Activated T-helper 2 cell treated with anti-CD3 and anti-CD28 coated beads, Interferon-gamma antibody, Interleukin-2, Interleukin-4, amounts not matched to agents 10 μg/mL and 5 μg/mL and 100 μg/mL, durations not matched to agents 14 hours and 24 hours and 36 hours (primary cell): Measurements from ENCODE around the gene GPSM1. TPM values are rescaled to one million over a fixed set of nuclear protein-coding genes. Genes with fewer than 3 reads are reported as not detected.
A peak's percentile ranks its signal among the peaks of the same experiment; 100 is the strongest.

Experiments
- DNase-seq: peaks from one replicate; pipeline ENCODE4 v3.0.0; 2021; ENCODE audit warnings: low spot score
- H3K27ac Mint-ChIP-seq: one replicate; pipeline ENCODE4 v1.8.0; 2021; ENCODE audit warnings: mixed read lengths
- H3K27me3 Mint-ChIP-seq: one replicate; pipeline ENCODE4 v1.8.0; 2021; ENCODE audit warnings: low read depth, mixed read lengths
- H3K36me3 Mint-ChIP-seq: one replicate; pipeline ENCODE4 v1.8.0; 2021; ENCODE audit warnings: low read depth, mixed read lengths
- H3K4me1 Mint-ChIP-seq: one replicate; pipeline ENCODE4 v1.8.0; 2021; ENCODE audit warnings: low read depth, mixed read lengths
- H3K4me3 Mint-ChIP-seq: one replicate; pipeline ENCODE4 v1.8.0; 2021; ENCODE audit warnings: low read depth, mild to moderate bottlenecking, moderate library complexity, mixed read lengths
- H3K9me3 Mint-ChIP-seq: one replicate; pipeline ENCODE4 v1.8.0; 2021; ENCODE audit warnings: mixed read lengths
- intact Hi-C: fragments of 100-400 bp; cut with micrococcal nuclease; formaldehyde crosslinking; loops from one replicate; pipeline ENCODE4 v1.15.1; 2023
- total RNA-seq: library from RNA; stranded (reverse); gene quantifications from 2 replicates; pipeline ENCODE4 v1.2.3, GENCODE V29; 2022

Gene GPSM1
- total RNA-seq, 1 donor from 2014 or later, result 25.8 TPM

- Mint-ChIP-seq H3K4me1 (peaks cover 19% of the 10 kb centered on the region), H3K27me3 (no peaks in the 10 kb centered on the region), H3K4me3 (no peak overlapping the region), H3K27ac (no peak overlapping the region), H3K36me3 (peaks cover 74% of the 10 kb centered on the region), H3K9me3 (no peaks in the 10 kb centered on the region)
- DNase-seq, result no peak
- intact Hi-C loops, result no loop called here
Measured at GRCh38 chr9:136386018-136386417, 58.7 kb downstream of the GPSM1 start.

- Mint-ChIP-seq H3K27ac (no peak overlapping the region), H3K36me3 (peaks cover 79% of the 10 kb centered on the region), H3K4me3 (no peak overlapping the region), H3K4me1 (peaks cover 19% of the 10 kb centered on the region), H3K27me3 (no peaks in the 10 kb centered on the region), H3K9me3 (no peaks in the 10 kb centered on the region)
- intact Hi-C loops, result no loop called here
- DNase-seq, result no peak
Measured at GRCh38 chr9:136387217-136387616, 59.9 kb downstream of the GPSM1 start.

DNA sequence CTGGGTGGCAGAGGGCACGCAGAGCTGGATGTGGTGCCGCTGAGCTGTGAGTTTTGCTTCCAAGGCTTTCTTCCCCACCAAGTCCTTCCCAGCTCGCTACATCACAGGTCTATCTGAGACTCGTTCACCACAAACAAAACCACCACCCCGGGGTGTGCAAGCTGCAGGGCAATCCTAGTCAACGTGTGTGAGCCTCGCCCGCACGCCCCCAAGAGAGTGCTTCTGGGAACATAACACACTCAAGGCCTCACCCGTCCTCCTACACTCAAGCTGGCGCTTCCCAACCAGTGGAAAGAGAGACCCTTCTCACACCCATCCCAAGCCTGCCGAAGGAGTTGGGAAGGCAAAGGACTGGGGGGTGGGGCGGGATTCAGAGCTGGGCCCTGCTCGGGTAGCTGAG is 62.1 kb downstream of the GPSM1 start:
- H3K4me1 Mint-ChIP-seq, result peaks cover 18% of the 10 kb centered on the region
- no peaks in the 10 kb centered on the region for H3K9me3 Mint-ChIP-seq
- H3K27ac Mint-ChIP-seq, result no peak overlapping the region
- peaks cover 69% of the 10 kb centered on the region for H3K36me3 Mint-ChIP-seq
- no peaks in the 10 kb centered on the region for H3K27me3 Mint-ChIP-seq
- no peak overlapping the region for H3K4me3 Mint-ChIP-seq
- intact Hi-C loops, result no loop called here
- no peak for DNase-seq

- Mint-ChIP-seq H3K27me3 (no peaks in the 10 kb centered on the region), H3K9me3 (no peaks in the 10 kb centered on the region), H3K36me3 (peaks cover 65% of the 10 kb centered on the region), H3K27ac (no peak overlapping the region), H3K4me1 (peaks cover 2% of the 10 kb centered on the region), H3K4me3 (no peak overlapping the region)
- DNase-seq, result no peak
- intact Hi-C loops, result no loop called here
Measured at GRCh38 chr9:136391737-136392537, 64.6 kb downstream of the GPSM1 start.

DNA sequence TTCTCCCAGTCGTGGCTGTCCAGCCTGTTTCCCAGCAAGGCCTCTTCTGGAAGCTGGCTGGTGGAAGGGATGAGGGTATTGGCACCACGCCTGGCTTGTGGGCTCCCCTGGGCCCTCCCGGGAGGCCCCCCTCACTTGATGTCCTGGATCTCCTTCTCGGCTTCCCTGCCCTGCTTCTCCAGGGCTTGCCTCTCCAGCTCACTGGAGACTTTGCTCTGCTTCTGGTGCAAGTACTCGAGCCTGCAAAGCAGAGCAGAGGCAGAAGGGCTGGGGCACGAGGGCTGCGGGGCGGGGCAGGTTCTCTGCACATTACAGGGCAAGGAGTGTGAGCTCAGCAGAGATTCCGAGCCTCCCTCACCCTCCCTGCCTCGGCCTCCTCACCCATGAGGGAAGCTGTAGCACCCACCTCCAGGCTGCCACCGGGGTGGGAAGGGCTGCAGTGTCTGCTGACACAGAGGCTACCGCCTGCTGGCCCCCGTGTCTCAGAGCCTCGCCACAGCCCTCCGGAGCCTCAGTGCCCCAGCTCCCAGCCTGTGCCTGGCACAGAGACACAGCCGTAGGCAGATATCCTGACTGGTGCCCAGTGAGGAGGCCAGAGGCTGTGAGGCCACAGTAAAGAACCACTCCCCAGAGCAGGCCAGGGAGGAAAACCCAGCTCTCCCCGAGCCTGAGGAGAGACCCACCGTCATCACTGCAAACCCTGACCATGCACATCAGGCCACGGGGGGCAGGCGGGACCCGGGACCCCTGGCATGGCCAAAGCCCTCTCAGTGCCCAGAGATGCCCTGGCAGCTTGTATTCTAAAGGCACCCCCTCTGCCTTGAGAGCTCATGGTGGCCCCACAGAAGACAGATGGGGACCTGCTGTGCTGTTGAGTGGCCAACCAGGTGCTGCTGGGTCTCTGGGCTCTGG is 65.5 kb downstream of the GPSM1 start:
- no peaks in the 10 kb centered on the region for H3K9me3 Mint-ChIP-seq
- H3K27me3 Mint-ChIP-seq, result no peaks in the 10 kb centered on the region
- H3K36me3 Mint-ChIP-seq, result peaks cover 60% of the 10 kb centered on the region
- H3K27ac Mint-ChIP-seq, result no peak overlapping the region
- intact Hi-C loops, result no loop called here
- DNase-seq, result no peak
- H3K4me3 Mint-ChIP-seq, result no peak overlapping the region
- peaks cover 2% of the 10 kb centered on the region for H3K4me1 Mint-ChIP-seq

GRCh38 chr9:136393531-136393930 is 66.2 kb downstream of the GPSM1 start:
- peaks cover 58% of the 10 kb centered on the region for H3K36me3 Mint-ChIP-seq

GRCh38 chr9:136394312-136395019 is 67.1 kb downstream of the GPSM1 start:
- DNase-seq, result no peak
- H3K27ac Mint-ChIP-seq, result no peak overlapping the region
- intact Hi-C loops, result no loop called here
- no peaks in the 10 kb centered on the region for H3K9me3 Mint-ChIP-seq
- no peaks in the 10 kb centered on the region for H3K27me3 Mint-ChIP-seq
- H3K36me3 Mint-ChIP-seq, result peaks cover 57% of the 10 kb centered on the region
- no peak overlapping the region for H3K4me3 Mint-ChIP-seq
- peaks cover 14% of the 10 kb centered on the region for H3K4me1 Mint-ChIP-seq

More at GRCh38 chr9:136393531-136393930, 66.2 kb downstream of the GPSM1 start:
- Mint-ChIP-seq H3K4me3 (no peak overlapping the region), H3K9me3 (no peaks in the 10 kb centered on the region), H3K27me3 (no peaks in the 10 kb centered on the region), H3K27ac (no peak overlapping the region), H3K4me1 (peaks cover 6% of the 10 kb centered on the region)
- no peak for DNase-seq
- intact Hi-C loops, result no loop called here

DNA sequence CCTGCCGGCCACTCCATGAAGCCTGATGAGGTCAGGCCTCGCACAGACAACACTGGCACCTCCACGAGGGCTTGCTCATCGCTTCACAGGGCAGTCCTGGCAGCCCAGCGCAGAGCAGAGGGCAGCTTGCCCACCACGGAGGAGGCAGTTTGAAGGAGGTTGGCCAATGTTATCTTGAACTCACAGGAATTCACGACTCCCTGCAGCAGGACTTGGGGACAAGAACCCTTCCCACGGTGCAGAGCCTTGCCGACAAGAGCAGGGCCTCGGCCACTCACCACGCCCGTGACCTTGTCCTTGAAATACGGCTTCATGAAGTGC is 67.6 kb downstream of the GPSM1 start:
- intact Hi-C loops, result no loop called here
- H3K27me3 Mint-ChIP-seq, result no peaks in the 10 kb centered on the region
- H3K36me3 Mint-ChIP-seq, result peaks cover 52% of the 10 kb centered on the region
- H3K4me1 Mint-ChIP-seq, result peaks cover 12% of the 10 kb centered on the region
- H3K9me3 Mint-ChIP-seq, result no peaks in the 10 kb centered on the region
- no peak overlapping the region for H3K27ac Mint-ChIP-seq
- no peak for DNase-seq
- H3K4me3 Mint-ChIP-seq, result no peak overlapping the region

DNA sequence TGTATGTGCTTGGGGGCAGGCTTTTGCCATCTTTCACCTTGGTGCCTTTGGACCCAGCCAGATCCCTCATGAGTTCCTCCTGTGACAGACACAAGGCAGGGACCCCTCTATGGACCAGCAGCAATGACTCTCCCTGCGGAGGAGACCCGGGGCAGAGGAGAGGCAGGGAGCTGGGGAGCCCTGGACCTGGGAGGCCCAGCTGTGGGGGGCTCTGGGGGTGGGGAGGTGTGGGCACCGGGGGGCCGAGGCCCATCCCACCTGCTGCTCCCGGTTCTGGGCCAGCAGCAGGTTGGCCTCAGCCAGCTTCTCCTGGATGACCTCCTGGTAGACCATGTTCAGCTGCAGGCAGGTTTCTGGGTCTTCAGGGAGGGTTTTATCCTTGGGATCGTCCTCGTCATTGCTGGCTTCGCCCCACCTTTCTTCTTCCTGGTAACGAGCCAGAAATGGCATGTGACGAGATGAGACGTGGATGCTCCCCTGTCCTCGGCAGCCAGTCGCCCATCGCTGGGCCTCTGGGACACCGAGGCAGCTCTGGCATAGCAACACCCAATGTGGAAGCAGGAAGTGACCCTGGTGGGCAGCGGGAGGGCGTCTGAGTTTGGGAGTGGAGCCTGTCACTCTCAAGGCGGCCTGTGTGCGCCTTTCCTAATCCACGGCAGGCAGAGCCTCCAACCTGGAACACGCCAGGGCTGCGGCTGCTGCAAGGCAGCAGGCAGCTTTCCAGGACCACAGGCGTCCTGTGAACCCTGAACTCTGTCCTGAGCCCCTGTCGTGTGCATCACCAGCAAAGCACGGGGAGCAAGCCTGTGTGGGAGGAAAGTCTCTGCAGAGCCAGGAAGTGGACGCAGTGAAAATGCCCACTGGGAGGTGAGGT is 68.2 kb downstream of the GPSM1 start:
- Mint-ChIP-seq H3K27me3 (no peaks in the 10 kb centered on the region), H3K4me3 (no peak overlapping the region), H3K36me3 (peaks cover 50% of the 10 kb centered on the region), H3K4me1 (peaks cover 12% of the 10 kb centered on the region), H3K27ac (no peak overlapping the region), H3K9me3 (no peaks in the 10 kb centered on the region)
- DNase-seq, result no peak
- intact Hi-C loops, result no loop called here

GRCh38 chr9:136396219-136396515 is 68.8 kb downstream of the GPSM1 start:
- H3K9me3 Mint-ChIP-seq, result no peaks in the 10 kb centered on the region
- intact Hi-C loops, result no loop called here
- DNase-seq, result no peak
- H3K27me3 Mint-ChIP-seq, result no peaks in the 10 kb centered on the region
- H3K4me1 Mint-ChIP-seq, result peaks cover 12% of the 10 kb centered on the region
- H3K4me3 Mint-ChIP-seq, result no peak overlapping the region
- no peak overlapping the region for H3K27ac Mint-ChIP-seq
- H3K36me3 Mint-ChIP-seq, result peaks cover 49% of the 10 kb centered on the region

- Mint-ChIP-seq H3K4me1 (peaks cover 15% of the 10 kb centered on the region), H3K36me3 (peaks cover 53% of the 10 kb centered on the region), H3K4me3 (no peak overlapping the region), H3K9me3 (no peaks in the 10 kb centered on the region), H3K27me3 (no peaks in the 10 kb centered on the region), H3K27ac (no peak overlapping the region)
- intact Hi-C loops, result no loop called here
- DNase-seq, result no peak
Measured at GRCh38 chr9:136397643-136398042, 70.3 kb downstream of the GPSM1 start.

GRCh38 chr9:136398286-136398685 is 70.9 kb downstream of the GPSM1 start:
- no peaks in the 10 kb centered on the region for H3K9me3 Mint-ChIP-seq
- intact Hi-C loops, result no loop called here
- DNase-seq, result no peak
- peak overlapping the region; percentile 84 for H3K4me3 Mint-ChIP-seq
- H3K27me3 Mint-ChIP-seq, result no peaks in the 10 kb centered on the region
- H3K36me3 Mint-ChIP-seq, result peaks cover 57% of the 10 kb centered on the region
- no peak overlapping the region for H3K27ac Mint-ChIP-seq
- H3K4me1 Mint-ChIP-seq, result peaks cover 15% of the 10 kb centered on the region
